Activated CD8-positive, alpha-beta memory T cell treated with anti-CD3 and anti-CD28 coated beads, Interleukin-2, amount 50 U/mL, for 4 hours (primary cell): Measurements from ENCODE around the gene SMIM15.
"Not testable (repeated sequence)": the region's sequence is repeated elsewhere in the genome, so short reads cannot be mapped to it uniquely, and the experiment has no call there.

Experiments used
- DNase-seq: peaks from one replicate; pipeline ENCODE4 v3.0.0-alpha.2; 2020

Gene SMIM15

GRCh38 chr5:61162010-61162831, at the start of gene SMIM15:
SMIM15 (minus strand) TSS chr5:61162468; CDS start chr5:61160171, 2,297 bp downstream.
- peak; percentile 77 for DNase-seq

- DNase-seq, result no peak
Observed at GRCh38 chr5:61207884-61208283, 45.6 kb upstream of the SMIM15 start.

- no peak for DNase-seq
Observed at GRCh38 chr5:61205013-61205412, 42.7 kb upstream of the SMIM15 start.

- DNase-seq, result no peak
Observed at GRCh38 chr5:61202213-61202612, 39.9 kb upstream of the SMIM15 start.

- no peak for DNase-seq
Observed at GRCh38 chr5:61200582-61201155, 38.4 kb upstream of the SMIM15 start.

GRCh38 chr5:61198606-61199005, 36.3 kb upstream of the SMIM15 start:
- no peak for DNase-seq

GRCh38 chr5:61187826-61188225, 25.6 kb upstream of the SMIM15 start:
- DNase-seq, result not testable (repeated sequence)

- not testable (repeated sequence) for DNase-seq
Observed at GRCh38 chr5:61187352-61187751, 25.1 kb upstream of the SMIM15 start.

GRCh38 chr5:61186634-61187033, 24.4 kb upstream of the SMIM15 start:
- DNase-seq, result no peak

- DNase-seq, result no peak
Observed at GRCh38 chr5:61184708-61185107, 22.4 kb upstream of the SMIM15 start.

GRCh38 chr5:61183538-61183937, 21.3 kb upstream of the SMIM15 start:
- DNase-seq, result no peak

GRCh38 chr5:61182449-61182848, 20.2 kb upstream of the SMIM15 start:
- DNase-seq, result no peak

GRCh38 chr5:61180886-61181285, 18.6 kb upstream of the SMIM15 start:
- no peak for DNase-seq

GRCh38 chr5:61178702-61179101, 16.4 kb upstream of the SMIM15 start:
- no peak for DNase-seq

GRCh38 chr5:61177716-61178115, 15.4 kb upstream of the SMIM15 start:
- no peak for DNase-seq

- no peak for DNase-seq
Observed at GRCh38 chr5:61177070-61177469, 14.8 kb upstream of the SMIM15 start.

GRCh38 chr5:61176631-61177030, 14.4 kb upstream of the SMIM15 start:
- no peak for DNase-seq

- DNase-seq, result no peak
Observed at GRCh38 chr5:61171479-61171878, 9.2 kb upstream of the SMIM15 start.

GRCh38 chr5:61168951-61169350, 6.7 kb upstream of the SMIM15 start:
- DNase-seq, result no peak

- DNase-seq, result no peak
Observed at GRCh38 chr5:61167382-61167781, 5.1 kb upstream of the SMIM15 start.

- no peak for DNase-seq
Observed at GRCh38 chr5:61163905-61164304, 1.6 kb upstream of the SMIM15 start.

GRCh38 chr5:61162832-61163567, 732 bp upstream of the SMIM15 start:
- no peak for DNase-seq

- DNase-seq, result no peak
Observed at GRCh38 chr5:61160497-61160896, 1.8 kb downstream of the SMIM15 start.

- DNase-seq, result no peak
Observed at GRCh38 chr5:61159836-61160235, 2.4 kb downstream of the SMIM15 start.
